Activated CD4-positive, alpha-beta T cell treated with anti-CD3 and anti-CD28 coated beads, Interleukin-2, Interleukin-6, amounts not matched to agents 100 ng/mL and 50 ng/mL, durations not matched to agents 16 hours and 8 hours (primary cell): ENCODE measurements around the gene DCC.

Experiments used
- DNase-seq: peaks from one replicate; pipeline ENCODE4 v3.0.0-alpha.2; 2020

The DCC gene

GRCh38 chr18:52715421-52715820 lies 375.4 kb downstream of the DCC start:
- DNase-seq, result no peak

- DNase-seq, result no peak
These were observed 376.0 kb downstream of the DCC start for GRCh38 chr18:52715991-52716390.

- DNase-seq, result no peak
These were observed 377.0 kb downstream of the DCC start for GRCh38 chr18:52716973-52717372.

GRCh38 chr18:52722904-52723303 lies 382.9 kb downstream of the DCC start:
- no peak for DNase-seq

- no peak for DNase-seq
These were observed 383.6 kb downstream of the DCC start for GRCh38 chr18:52723550-52723970.

DNA sequence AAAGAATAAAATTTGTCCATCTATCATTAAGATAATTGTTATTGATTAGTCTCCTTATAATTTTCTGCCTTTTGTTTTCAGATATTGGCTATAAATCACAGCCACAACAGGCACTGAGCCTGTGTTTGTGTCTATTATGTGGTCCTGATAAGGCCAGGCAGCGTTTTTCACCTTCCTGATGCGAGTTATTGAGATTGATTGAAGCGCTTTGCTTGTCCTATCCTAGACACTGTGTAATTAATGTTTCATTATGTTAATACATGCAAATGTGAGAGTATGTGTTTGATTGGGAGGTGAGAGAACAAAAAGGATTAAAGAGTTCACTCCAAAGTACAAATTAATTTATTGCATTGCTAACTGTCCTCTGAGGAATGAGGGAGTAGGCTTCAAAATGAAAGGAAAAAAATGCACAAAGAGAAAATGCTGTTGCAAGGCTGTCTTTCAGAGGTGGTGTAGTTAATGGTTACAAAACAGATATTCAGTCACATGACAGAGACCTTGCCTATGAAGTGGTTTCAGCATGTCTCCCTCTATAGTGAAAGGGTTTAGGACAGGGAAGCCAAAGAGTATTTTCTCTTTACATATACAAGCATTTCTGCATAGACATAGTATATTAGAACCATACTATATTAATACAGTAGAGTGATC lies 391.1 kb downstream of the DCC start:
- no peak for DNase-seq

- no peak for DNase-seq
These were observed 398.9 kb downstream of the DCC start for GRCh38 chr18:52738946-52739345.

DNA sequence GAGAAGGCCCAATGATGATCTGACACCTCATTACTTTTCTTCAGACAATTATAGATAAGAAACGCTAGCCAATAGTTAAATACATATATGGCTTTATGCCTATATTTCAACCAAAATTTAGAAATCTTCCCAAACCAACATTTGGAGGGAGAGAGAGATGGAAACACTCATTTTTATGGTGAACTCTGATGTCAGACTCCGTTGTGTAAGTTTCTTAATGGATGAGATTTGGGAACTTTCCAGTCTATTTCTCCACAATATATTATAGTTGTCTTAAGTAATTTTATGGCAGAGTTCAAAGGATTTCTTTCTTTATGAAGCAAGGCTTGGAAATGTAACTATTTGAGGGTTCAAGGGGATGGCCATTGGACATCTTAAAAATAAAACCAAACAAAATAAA lies 407.0 kb downstream of the DCC start:
- DNase-seq, result no peak

GRCh38 chr18:52747869-52748268 lies 407.9 kb downstream of the DCC start:
- DNase-seq, result no peak

DNA sequence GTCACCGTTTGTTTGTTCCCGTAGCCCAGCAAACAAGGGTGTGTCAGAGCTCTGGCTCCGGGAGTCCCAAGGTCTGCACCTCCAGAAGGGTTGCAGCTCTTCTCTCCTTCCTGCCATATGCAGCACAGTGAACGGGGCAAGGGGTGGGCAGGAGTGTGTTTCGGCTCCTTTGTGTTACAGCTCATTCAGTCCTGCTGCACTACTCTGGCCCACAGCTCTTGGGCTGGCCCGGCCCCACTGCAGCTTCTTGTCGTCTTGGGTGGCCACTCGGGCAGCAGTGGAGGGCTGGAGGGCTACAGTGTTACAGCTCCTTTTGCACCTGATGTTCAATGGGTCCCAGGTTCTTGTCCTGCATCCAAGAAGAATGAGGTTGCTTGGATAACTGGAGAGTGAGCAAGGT lies 408.3 kb downstream of the DCC start:
- no peak for DNase-seq

DNA sequence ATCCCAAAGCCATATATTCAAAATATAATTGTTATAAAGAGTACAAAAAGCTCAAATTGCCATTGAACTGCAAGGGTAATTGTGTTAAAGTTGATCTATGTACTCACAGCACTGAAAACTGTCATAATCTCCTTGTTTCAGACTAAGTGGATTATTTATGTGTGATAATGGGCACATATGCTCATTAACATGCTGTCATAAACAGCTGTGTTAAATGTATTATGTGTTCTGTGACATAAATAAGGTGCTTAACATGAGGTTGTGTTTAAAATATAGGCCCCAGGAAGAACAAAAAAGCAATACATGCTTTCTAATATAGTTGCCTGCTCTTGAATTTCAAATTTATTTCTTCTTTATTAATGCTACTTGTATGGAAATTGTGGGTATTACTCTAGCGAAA lies 409.5 kb downstream of the DCC start:
- DNase-seq, result no peak

DNA sequence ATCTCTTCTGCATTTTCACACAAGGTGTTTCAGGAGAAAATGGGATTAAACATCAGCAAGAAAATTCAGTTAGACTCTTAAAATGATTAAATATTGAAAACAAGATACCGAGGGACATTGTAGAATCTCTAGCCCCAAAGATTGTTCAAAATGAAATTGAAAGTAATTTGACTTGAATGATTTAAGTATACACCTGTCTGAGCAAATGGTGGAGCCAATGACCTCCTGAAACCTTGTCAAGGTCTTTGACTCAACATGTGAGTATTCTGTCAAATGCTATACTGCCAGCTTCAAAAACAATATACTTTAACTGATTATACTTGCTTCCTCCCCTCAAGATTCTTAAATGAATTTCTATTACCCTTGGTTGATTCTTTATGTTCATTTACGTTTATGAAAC lies 411.0 kb downstream of the DCC start:
- no peak for DNase-seq

- DNase-seq, result no peak
These were observed 424.3 kb downstream of the DCC start for GRCh38 chr18:52764316-52764715.

- no peak for DNase-seq
These were observed 426.1 kb downstream of the DCC start for GRCh38 chr18:52766002-52766545.

DNA sequence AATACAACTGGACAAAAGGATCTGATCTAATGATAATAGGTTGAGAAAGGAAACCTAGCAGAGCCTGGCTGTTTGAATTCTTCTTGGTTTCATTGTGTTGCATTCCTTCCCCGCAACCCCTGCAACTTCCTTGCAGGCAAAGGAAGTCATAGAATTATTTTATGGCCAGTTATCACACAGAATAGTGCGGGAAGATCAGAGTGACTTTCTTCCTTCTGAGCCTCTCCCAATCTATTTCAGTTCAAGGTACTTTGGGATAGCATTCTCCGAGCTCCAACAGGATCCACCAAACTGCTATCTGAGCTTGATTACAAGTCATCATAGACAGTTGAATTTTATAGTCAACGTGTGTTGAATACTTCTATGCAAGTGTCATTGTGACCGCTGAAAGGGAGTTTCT lies 441.1 kb downstream of the DCC start:
- no peak for DNase-seq

DNA sequence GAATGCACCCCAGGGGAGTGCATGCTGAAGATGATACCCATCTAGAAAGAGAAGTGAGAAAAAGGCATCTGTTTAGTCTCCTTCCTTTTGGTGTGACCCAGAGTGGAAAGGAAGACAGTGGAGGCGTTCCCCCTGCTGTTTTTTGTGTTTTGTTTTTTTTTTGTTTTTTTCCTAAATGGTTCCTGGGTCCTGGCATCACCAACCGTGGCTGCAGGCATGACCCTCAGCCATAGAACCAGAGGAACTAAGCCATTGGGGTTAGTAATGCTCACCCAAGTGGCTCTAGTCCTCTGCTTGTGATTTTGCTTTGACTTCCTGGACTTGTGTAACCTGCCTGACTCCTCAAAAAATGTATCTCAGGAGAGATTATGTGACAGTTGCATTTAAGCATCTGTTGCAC lies 451.3 kb downstream of the DCC start:
- DNase-seq, result no peak

GRCh38 chr18:52812834-52813233 lies 472.8 kb downstream of the DCC start:
- DNase-seq, result no peak

- no peak for DNase-seq
These were observed 473.8 kb downstream of the DCC start for GRCh38 chr18:52813635-52814416.

- DNase-seq, result no peak
These were observed 475.7 kb downstream of the DCC start for GRCh38 chr18:52815651-52816050.

- DNase-seq, result no peak
These were observed 476.1 kb downstream of the DCC start for GRCh38 chr18:52816121-52816520.

GRCh38 chr18:52822160-52822559 lies 482.2 kb downstream of the DCC start:
- DNase-seq, result no peak

DNA sequence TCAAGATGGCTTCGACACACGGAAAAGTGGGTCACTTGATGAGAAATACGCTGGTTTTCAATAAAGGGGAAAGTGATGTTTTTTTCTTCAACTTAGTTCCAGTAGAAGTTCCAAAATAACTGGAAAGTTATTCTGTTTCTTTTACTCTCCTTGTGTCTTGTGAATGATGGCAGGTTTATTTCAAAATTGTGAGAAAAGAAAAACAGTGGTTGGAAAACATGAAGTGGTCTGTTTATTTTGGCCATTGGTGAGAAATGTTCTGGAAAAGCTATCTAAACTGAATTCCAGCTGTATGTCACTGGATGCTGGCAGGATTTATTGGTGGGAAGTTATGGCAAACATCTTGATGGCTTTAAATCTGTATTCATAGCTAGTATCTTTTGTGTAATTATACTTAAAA lies 484.1 kb downstream of the DCC start:
- no peak for DNase-seq

DNA sequence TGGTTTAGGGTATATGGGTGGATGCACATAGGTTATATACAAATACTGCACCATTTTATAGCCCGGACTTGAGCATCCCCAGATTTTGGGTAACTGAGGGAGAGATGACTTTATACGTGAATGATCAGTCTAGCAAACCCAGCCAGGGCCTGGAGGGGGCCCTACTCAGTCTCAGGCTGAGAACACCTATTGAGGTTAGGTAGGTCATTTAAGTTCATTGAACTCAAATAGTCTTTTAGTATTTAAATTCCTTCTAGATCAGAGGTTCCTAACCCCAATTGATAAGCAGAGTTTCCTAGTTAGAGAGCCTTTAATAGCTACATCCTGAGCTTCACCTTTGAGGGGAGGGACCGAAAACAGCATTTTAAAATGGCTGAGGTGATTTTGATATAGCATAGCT lies 487.0 kb downstream of the DCC start:
- no peak for DNase-seq

DNA sequence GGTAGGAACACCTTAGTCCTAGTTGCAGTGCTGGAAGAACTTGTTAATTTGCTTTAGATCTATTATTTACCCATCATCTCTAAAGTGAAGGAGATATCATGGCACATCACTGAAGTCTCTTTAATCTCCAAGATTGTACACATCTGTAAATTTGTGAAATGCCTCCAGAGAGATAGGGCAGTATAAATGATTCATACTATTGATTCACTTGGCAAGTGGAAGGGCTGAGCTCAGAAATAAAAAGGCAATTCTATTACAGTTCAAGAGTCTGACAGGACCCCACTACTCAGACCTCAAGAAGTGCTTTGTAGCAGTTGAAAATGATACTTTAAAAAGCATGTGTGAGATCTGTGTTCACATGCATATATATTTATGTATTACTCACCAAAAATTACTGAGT lies 489.3 kb downstream of the DCC start:
- no peak for DNase-seq
